M059J (cell line): ENCODE measurements around the gene LNPK. TPM values are rescaled to one million over a fixed set of nuclear protein-coding genes. Genes with fewer than 3 reads are reported as not detected.
"Not testable (repeated sequence)": the region's sequence is repeated elsewhere in the genome, so short reads cannot be mapped to it uniquely, and the experiment has no call there.

Source experiments
- DNase-seq: peaks from one replicate; pipeline ENCODE4 v3.0.0-alpha.2; 2012; ENCODE audit warnings: low read depth
- total RNA-seq: library from RNA; depleted of rRNA; stranded (reverse); fragments of >200 nt; shearing (Covaris generic); gene quantifications from 2 replicates; pipeline ENCODE4 v1.2.3, GENCODE V29; 2014; rRNA removed

Gene LNPK
- total RNA-seq, 1 experiment from 2014 or later: 27.7 TPM

DNA sequence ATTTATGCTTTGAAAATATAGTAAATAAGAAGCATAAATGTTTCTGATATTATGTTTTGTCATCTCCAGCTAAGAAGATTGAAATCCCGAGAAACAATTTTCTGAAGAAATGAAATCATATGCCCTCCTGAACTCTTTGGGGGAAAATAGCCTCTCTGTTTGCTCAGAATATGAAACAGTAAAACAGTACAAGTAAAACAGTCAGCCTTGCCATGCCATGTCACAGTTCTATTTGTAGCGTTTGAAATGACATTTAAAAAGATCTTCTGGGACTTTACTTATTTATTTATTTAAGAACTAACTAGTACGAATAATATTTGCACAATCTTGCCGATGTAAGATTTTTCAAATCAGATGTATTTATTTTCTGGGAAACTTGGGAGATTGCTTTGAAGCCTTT, 98.0 kb downstream of the LNPK start:
- no peak for DNase-seq

DNA sequence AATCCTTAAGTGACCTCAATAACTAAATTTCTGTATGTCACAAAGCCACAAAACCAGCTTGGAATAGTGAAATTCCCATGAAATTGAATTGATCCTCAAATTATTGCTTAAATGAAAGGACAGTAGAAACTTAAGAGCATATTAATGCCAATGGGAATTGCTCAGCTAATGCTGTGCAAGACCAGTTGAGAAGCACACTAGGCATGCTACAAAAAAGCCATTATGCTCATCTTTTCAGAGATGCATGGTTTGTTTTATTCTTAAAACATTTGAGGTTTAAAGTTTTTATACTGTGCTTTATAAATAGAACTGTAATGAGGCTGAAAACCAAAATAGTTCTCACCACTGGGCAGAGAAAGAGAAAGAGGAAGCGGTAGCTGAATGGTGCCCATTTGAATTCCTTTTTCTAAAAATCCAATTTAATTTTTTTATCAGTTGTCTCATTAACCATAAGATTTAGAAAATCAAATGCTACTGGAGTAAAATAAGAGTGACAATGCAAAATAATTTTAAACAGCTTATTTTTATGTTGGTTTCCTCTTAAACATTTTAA, 98.6 kb downstream of the LNPK start:
- DNase-seq: no peak

DNA sequence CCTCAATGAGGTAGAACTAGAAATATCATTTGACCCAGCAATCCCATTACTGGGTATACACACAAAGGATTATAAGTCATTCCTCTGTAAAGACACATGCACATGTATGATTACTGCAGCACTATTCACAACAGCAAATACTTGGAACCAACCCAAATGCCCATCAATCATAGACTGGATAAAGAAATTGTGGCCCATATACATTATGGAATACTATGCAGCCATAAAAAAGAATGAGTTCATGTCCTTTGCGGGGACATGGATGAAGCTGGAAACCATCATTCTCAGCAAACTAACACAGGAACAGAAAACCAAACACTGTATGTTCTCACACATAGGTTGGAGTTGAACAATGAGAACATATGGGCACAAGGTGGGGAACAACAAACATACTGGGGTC, 106.1 kb downstream of the LNPK start:
- DNase-seq: not testable (repeated sequence)

DNA sequence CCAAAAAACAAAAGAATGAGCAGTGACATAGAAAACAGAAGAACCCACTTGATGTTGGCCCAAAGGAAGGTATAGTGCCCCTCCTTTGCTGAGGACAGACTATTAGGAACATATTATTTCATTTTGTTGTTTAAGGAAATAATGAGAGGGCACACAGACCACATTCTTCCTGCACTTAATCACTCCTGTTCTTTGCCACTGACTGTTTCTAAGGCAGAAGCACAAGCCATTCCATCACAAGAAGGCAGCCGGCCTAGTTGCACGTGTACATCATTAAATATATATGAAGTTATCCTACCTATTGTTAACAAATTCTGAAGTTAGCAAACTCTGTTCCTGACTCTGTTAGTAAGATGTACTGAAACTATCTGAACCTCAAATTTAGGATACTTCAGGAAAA, 110.0 kb downstream of the LNPK start:
- DNase-seq: no peak

DNA sequence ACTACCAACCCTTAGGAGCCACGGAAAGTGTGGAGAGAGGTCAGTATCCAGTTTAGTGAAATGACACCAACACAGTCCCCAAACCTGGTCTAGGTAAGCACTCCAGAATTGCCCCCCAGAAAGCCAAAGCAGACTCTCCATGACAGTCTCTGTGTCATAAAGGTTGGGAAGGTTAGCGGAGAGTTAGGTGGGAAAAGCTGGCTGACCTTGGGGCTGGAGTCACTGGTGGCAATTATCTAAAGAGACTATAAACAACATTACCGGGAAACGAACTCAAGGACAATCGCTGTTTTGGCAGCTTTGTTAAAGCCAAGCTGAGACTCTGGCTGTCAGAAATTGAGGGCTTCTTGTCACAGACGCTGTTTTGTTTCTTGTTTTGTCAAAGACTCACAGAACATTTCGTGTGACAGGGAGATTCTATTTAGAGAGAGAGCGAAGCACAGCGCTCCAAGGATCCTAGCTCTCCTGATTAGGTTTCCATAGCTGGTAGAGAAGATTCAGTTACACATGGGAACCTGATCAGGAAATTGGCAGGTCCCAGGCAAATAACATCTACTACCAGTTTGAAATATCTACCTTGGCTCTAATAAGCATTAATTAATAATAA, 111.3 kb downstream of the LNPK start:
- no peak for DNase-seq

DNA sequence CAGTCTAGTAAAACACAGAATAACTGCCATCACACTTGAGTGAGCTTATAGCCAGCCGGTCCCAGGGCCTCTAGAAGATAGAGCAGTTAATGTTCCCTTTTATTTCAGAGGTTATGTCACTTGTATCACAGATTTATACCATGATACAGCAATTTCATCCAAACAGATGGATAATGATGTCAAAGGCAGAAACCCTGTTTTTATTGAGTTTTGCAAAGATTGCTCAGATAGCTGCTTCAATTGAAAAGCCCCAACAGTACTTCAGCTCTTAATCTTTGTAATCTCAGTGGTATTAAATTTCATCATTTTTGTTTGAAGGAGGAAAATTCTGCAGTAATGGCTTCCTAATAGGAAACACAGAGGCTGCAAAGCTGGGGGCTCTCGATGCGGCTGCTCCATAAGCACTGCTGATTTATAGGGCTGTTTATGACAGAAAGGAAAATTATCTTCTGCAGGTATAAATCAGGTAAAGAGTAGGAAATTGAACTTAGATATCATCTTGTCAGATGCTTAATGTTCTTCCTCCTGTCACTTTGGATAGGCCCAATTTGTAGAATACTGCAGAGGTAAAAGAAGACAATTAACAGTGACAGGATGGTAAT, 112.3 kb downstream of the LNPK start:
- no peak for DNase-seq

DNA sequence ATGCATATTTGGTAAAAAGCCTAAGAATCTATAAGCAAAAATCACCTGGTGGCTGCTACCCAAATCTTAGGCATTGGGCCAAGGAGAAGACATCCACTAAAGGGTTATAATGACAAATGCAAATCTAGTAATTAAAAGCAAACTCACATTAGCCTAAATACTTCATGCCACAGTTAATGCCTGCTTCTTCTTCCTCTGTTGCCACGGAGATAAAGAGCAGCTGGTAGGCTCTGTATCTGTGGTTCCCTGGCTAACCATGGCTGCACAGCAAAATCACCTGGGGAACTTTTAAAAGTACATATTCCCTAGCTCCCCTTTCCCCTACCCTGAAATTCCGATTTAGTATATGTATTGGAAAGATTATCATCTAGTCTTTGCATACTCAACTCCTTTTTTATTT, 114.3 kb downstream of the LNPK start:
- no peak for DNase-seq

DNA sequence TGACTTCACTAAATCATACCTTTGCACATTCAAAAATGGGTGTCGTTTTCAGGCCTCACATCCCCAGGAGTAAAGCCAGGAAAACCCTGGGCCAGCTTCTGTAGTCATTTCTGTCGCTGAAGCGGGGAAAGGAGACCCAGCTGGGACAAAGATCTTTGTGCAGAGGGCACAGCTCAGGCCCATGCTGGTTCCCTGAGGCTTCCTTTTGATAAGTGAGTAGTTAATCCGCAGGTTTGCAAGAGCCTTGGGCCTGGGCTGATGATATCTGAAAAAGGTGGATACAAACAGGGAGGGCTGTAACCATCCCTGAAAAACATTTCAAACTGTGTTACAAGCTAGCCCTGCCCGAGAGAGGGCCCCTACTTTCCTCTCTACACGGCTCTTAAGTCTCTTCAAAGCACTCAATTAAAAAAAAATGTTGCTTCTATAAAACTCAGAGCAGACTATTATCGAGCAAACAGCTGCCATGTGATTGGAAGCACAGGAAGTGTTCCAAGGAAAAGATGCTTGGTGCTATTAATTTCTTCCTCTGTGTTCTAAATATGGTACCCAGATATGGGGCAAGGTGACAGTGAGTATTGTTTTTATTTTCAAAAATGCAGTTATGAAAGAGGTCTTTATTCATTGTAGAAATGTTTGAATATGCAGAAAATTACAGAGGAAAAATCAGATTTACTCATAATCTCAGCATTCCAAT, 117.2 kb downstream of the LNPK start:
- DNase-seq: no peak

DNA sequence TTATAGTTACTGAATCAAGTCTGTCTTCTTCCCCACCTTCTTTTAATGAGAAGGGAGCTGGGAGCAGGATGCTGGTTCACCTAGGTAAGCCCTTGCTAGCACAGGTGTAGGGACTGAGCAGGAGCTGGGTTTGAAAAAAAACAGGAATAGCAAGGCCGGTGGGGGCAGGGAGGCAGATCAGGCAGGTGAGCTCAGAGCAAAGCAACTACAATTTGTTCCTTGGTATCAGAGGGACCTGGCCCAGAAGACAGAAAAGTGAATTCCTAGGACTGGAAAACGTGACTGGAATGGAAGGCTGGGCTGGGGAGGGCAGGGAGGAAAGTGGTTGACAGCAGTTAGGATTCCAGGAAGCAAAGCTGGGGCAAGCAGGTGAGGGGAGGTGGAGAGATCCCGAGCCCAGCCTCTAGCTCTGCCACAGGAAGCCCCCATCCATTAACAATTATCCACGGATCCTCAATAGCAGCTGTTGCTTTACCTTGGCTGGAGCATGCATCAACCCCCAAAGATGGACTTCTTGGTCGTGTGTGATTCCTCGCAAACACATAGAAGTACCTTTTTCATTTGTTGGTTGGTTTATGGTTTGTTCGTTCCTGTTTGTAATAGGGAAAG, 118.4 kb downstream of the LNPK start:
- DNase-seq: no peak

DNA sequence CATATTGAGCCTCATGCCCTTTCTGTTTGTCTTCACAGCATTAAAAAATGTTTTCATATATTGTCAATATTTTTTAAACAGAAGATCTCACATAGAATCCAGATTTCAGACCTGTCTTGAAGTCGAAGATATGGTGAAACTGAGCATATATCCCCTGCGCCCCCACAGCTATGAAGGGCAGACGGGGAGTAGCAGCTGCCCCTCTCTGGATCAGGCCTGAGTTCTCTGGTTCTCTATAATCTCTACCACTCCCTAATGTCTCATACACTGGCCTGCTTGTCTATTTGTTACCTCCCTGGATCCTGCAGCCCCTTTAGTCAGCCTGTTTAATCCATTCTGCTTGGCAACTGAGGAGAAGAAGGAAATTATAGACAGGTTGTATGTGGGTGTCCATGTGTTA, 122.4 kb downstream of the LNPK start:
- DNase-seq: no peak

DNA sequence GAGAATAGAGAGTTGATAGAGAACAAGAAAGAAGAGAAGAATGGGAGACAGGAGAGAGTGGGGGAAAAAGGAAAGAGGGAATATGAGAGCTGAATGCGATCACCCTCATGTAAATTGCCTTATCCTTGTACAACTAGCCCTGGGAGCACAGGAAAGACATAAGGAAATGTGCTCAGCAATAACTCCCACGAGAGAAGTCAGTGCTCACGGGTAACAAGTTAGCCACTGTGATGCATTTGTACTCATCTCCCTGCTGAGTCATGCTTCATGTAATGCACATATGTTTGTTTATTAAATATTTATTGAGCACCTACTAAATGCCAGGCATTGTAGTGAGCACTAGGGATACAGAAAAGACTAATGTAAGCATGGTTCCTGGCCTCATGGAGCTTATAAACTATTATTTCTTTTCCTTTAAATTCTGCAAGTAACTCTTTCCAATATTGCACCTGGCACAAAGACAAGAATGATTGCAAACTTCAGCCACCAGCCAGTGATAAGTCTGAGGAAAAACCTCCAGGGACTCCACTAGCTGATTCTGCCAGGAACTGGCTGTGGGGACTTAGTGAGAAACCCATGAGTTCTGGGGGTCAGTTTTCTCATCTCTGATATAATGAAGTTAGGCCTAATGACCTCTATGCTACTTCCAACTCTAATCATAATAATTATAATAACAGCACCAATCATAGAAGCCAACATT, 124.1 kb downstream of the LNPK start:
- DNase-seq: no peak

DNA sequence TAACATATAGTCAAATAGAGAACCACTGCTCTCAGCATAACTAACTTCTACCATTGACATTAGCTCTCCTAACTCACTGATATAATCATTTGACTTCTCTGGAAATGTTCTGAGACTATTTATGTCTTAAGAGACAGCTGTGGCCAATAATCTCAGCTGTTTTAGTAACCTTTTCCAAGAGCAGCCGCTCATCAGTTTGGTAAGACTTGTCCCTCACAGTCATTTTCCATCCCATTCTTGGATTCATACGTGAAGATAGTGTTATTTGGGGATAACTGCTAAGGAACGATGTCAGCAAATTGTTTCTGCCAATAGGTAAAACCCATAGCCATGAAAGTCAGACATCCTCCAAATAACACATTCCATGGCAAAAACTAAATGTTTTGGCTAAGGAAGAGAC, 127.8 kb downstream of the LNPK start:
- DNase-seq: no peak

Other genes starting within 250 kb of the LNPK start
- not detected in 2 replicates for gene EVX2, start 81.7 kb upstream of the LNPK start, total RNA-seq
- gene HOXD13, start 90.5 kb upstream of the LNPK start, total RNA-seq: 2.1 and 3.6 TPM in 2 replicates
- gene HOXD12, start 97.5 kb upstream of the LNPK start, total RNA-seq: 0.12 TPM in 1 of 2 replicates, not detected in the other
- gene HOXD11, start 105.0 kb upstream of the LNPK start, total RNA-seq: 14.3 and 16.9 TPM in 2 replicates
- gene HOXD10, start 114.5 kb upstream of the LNPK start, total RNA-seq: 9.3 and 15.0 TPM in 2 replicates
- gene HOXD9, start 120.5 kb upstream of the LNPK start, total RNA-seq: 0.57 and 0.86 TPM in 2 replicates
- 0.49 and 0.84 TPM in 2 replicates for gene HOXD8, start 127.4 kb upstream of the LNPK start, total RNA-seq
- gene HOXD4, start 149.3 kb upstream of the LNPK start, total RNA-seq: 0.05 TPM in 1 of 2 replicates, not detected in the other
- gene HOXD3, start 155.0 kb upstream of the LNPK start, total RNA-seq: 0.12 and 0.30 TPM in 2 replicates
- gene HOXD1, start 186.4 kb upstream of the LNPK start, total RNA-seq: not detected in 2 replicates